ENCODE data around the gene FAM83E.

Gene FAM83E

DNA sequence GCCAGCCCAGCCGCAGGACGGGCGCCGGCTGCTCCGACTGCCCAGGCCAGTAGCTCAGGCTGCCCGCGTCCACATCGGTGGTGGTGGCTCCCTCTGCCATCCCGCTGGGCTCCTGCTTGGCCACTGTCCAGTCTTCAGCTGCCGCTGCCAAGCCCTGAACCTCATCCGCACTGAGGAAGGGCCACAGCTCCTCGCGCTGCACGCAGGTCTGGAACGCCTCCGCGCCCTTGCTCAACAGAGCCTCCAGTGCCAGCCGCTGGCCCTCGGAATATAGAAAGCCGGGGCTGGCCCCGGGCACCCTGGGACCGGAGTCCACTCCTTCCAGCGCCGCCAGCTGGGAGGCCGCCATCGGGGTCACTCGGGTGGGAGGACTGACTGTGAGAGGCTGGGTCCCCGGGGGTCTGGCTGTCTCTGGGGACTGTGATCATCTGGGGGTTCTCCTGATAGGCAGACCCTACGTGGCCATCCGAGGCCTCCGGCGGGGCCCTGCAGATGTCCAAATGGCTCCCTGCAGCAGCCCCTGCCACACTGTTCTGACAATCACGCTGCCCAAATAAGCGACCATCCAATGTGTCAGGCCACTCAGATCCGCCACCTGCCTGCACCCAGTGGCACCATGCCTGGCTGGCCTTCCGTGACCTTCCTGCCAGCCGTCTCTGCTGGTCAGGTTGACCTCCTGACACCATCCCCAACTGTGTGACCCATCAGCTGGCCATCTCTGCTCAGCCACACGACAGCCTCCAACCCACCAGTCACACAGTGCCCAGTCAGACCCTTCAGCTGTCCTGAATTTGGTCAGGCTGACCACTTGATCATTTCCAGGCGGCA, 1.6 kb downstream of the FAM83E start:
- no peak for DNase-seq (ENCODE audit: low read depth, low spot score)

DNA sequence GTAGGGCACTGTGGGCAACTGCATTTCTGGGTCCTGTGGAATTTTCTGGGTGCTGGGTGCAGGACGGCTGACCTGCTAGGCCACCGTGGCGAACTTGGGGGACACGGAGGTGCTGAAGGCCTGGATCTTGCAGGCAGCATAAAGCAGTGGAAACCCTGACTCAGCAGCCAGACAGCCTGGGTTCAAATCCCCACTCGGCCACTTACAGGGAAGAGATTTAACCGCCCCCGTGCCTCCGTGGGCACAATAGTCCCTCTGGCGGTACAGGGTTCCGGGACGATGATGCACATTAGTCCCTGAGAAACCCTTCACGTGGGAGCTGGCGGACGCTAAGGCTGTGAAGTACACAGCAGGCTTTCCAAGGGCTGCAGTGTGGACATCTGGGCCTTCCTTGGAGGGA, 3.0 kb downstream of the FAM83E start:
- DNase-seq (ENCODE audit: low read depth, low spot score): no peak

DNA sequence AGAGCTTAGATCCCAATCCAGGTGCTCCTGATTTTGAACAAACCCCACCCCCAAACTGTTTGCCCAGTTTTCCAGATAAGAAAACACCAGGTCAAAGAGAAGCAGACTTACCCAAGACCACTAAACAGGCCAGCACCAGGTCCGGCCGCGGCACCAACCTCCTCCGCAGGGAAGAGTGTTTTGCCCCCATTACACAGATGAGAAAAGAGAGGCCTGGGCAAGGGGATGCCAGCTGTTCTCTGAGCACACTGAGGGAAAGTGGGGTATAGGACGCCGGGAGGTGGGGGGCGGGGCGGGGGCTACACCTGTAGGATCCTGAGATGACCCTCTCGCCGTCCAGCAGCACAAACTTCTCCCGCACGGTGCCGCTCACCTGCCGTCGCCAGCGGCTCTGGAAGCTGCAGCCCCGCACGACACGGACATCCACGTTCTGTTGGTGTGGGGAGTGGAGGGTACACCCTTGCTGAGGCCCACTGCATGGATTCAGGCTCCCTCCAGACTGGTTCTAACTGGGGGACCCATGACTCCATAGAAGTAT, 5.2 kb downstream of the FAM83E start:
- no peak for DNase-seq (ENCODE audit: low read depth, low spot score)

DNA sequence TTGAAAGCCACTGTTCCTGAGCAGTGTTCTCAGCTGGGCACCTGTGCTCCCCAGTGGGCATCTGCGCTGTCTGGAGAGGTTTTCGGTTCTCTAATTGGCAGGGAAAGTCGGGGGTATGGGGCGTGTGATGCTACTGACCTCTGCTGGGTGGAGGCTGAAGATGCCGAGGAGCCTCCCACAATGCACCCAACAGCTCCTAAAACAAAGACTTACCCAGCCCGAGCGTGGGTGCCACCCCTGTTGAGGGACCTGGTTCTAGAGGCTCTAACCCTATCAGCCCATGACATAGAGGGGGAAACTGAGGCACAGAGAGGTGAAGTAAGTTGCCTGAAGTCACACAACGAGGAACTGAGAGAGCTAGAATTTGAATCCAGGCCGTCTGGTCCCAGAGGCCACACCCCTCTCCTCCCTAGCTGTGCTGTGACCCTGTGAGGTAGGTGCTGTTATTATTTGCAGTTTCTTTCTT, 6.0 kb downstream of the FAM83E start:
- no peak for DNase-seq (ENCODE audit: low read depth, low spot score)

DNA sequence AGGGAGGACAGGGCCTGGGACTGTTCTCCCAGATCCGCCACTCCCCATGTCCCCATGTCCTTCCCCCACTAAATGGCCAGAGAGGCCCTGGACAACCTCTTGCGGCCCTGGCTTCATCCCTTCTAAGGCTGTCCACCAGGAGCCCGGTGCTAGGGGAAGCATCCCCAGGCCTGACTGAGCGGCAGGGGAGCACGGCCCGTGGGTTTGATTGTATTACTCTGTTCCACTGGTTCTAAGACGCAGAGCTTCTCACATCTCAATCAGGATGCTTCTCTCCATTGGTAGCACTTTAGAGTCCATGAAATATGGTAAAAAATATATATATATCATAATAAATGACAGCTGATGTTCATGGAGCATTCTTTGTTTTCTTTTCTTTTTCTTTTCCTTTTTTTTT, 7.5 kb downstream of the FAM83E start:
- no peak for DNase-seq (ENCODE audit: low read depth, low spot score)

GRCh38 chr19:48606463-48607358, 8.2 kb downstream of the FAM83E start, which contains the start of gene SPACA4:
Gene SPACA4, plus strand, starts transcription at chr19:48606742. Its CDS starts 237 bp downstream, at chr19:48606979.
- no peak for DNase-seq (ENCODE audit: low read depth, low spot score)

DNA sequence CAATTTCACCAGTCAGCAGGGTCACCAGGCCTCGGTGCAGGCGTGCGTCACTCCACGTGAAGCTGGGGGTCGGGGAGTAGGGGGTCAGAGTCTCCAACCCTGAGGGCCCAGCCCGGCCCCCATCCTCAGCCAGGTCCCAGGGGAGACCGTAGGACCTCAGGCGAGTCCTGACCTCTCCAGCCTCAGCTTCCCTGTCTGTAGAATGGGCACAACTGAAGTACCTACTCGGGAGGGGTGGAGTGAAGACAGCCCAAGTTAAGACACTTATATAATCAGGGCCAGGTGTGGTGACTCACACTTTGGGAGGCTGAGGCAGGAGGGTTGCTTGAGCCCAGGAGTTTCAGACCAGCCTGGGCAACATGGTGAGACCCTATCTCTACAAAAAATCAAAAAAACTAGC, 11.0 kb downstream of the FAM83E start:
- no peak for DNase-seq (ENCODE audit: low read depth, low spot score)

DNA sequence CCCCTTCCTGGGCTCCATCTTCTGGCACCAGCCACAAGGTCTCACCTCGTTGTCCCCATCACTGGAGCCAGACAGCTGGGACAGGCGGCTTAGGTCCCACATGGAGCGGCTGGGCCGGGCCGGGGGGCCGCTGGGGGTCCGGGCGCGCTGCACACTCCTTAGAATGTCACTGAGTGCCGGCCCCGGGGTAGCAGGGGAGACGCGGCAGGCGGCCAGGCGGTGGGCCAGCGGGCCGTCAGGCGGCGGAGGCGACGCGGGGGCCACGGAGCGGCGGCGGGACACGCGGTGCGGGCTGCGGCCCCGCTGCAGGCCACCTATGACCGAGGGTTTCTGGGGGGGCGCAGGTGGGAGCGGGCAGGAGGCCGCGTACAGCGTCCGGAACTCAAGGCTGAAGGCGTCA, 11.4 kb downstream of the FAM83E start:
- DNase-seq (ENCODE audit: low read depth, low spot score): no peak

- DNase-seq (ENCODE audit: low read depth, low spot score): no peak
Measured at GRCh38 chr19:48603001-48603400, 11.9 kb downstream of the FAM83E start.

DNA sequence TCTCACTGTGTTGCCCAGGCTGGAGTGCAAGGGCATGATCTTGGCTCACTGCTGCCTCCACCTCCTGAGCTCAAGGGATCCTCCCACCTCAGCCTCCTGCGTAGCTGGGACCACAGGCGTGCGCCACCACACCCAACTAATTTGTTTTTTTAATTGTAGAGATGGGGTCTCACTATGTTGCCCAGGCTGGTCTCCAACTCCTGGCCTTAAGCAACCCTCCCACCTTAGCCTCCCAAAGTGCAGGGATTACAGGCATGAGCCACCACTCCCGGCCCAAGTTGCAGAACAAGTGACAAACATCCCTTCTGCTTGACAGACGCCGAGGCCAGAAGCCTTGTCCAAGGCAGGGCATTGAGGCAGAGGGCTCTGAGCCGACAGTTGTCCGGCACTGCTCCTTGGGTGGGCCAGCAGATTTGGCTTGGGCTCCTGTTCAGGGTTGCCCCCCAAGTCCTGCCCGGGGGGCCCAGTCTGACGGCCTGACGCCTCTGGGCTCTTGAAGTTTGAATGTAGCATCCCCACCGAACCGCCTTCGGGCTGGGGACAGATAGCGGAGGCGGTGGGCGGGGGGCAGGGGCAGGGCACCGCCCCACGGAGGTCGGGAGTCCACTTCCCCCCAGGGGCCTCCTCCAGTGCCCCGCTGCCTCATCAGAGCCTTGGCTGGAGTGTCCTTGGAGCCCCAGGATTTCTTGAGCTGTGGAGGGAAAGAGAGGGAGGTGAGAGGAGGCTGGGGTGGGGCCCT, 14.0 kb downstream of the FAM83E start:
- DNase-seq (ENCODE audit: low read depth, low spot score): no peak

GRCh38 chr19:48598996-48599700, 15.7 kb downstream of the FAM83E start:
- DNase-seq (ENCODE audit: low read depth, low spot score): no peak

GRCh38 chr19:48596679-48597465, 18.0 kb downstream of the FAM83E start:
- no peak for DNase-seq (ENCODE audit: low read depth, low spot score)

DNA sequence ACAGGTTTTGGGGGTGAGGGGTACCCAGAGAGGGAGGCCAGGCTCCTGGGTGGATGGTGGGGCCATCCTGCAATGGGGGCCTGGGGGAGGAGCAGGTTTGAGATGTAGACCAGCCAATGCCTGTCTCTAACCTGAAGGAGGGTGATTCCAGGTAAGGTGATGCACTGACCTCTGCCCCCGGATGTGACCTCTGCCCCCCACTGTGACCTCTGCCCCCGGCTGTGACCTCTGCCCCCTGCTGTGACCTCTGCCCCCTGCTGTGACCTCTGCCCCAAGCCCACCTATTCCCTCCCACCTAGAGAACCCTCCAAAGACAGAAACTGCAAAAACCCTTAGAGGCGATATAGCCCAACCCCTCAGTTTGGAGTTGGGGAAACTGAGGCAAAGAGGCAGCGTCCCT, 18.6 kb downstream of the FAM83E start:
- no peak for DNase-seq (ENCODE audit: low read depth, low spot score)

- DNase-seq (ENCODE audit: low read depth, low spot score): no peak
Measured at GRCh38 chr19:48595833-48596232, 19.0 kb downstream of the FAM83E start.

GRCh38 chr19:48595171-48595570, 19.7 kb downstream of the FAM83E start:
- no peak for DNase-seq (ENCODE audit: low read depth, low spot score)

DNA sequence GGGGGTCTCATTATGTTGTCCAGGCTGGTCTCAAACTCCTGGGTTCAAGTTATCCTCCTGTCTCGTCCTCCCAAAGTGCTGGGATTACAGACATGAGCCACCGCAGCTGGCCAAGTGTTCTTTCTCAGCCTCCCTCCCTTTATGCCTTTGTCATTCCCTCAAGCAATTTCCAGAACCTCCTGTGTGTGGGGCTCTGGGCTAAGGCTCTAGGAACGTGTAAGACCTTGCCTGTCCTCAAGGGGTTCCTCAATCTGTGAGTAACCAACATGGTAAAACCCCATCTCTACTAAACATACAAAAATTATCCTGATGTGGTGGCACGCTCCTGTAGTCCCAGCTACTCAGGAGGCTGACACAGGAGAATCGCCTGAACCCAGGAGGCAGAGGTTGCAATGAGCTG, 23.9 kb downstream of the FAM83E start:
- DNase-seq (ENCODE audit: low read depth, low spot score): no peak

GRCh38 chr19:48588670-48589401, 26.0 kb downstream of the FAM83E start:
- peak; percentile 69 for DNase-seq (ENCODE audit: low read depth, low spot score)

GRCh38 chr19:48587387-48587786, 27.5 kb downstream of the FAM83E start:
- DNase-seq (ENCODE audit: low read depth, low spot score): no peak

DNA sequence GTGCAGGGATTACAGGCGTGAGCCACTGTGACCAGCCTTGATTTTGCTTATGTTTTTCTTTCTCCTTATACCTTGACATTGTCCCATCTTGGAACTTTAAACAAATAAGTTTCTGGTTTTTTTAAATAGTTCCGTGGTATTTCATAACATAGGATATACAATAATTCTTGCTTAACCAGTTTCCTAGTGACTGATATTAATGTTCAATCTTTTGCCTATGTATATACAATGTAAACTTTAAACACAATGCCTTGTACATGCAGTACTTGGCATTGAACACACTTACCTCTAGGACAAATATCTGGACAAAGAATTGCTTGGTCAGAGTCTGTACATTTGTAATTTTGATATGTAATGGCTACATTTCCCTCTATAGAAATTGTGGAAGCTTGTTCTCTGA, 32.7 kb downstream of the FAM83E start:
- DNase-seq (ENCODE audit: low read depth, low spot score): no peak

Data from activated CD4-positive, CD25-positive, alpha-beta regulatory T cell treated with anti-CD3 and anti-CD28 coated beads, Interleukin-2, amount 50 U/mL, for 16 hours (primary cell).